SJCRH30 (cell line): Measurements from ENCODE around the gene LRRK1. TPM values are rescaled to one million over a fixed set of nuclear protein-coding genes. Genes with fewer than 3 reads are reported as not detected.

Source experiments
- DNase-seq, 2 experiments: peaks; one replicate each; pipeline ENCODE4 v3.0.0-alpha.2; 2015 to 2020
- H3K27ac ChIP-seq: fragments of 250-450 bp; sonication (Bioruptor Pico); 2 replicates; pipeline ENCODE4 v1.5.1; 2020; ENCODE audit warnings: mild to moderate bottlenecking, moderate library complexity
- H3K27me3 ChIP-seq: fragments of 250-450 bp; sonication (Bioruptor Pico); 2 replicates; pipeline ENCODE4 v1.5.1; 2020; ENCODE audit warnings: mild to moderate bottlenecking, moderate library complexity
- H3K36me3 ChIP-seq: fragments of 250-450 bp; sonication (Bioruptor Pico); 2 replicates; pipeline ENCODE4 v1.5.1; 2020; ENCODE audit warnings: mild to moderate bottlenecking, moderate library complexity
- H3K4me1 ChIP-seq: fragments of 250-450 bp; sonication (Bioruptor Pico); 2 replicates; pipeline ENCODE4 v1.5.1; 2020; ENCODE audit warnings: mild to moderate bottlenecking, moderate library complexity
- H3K4me3 ChIP-seq: fragments of 250-450 bp; sonication (Bioruptor Pico); 2 replicates; pipeline ENCODE4 v1.5.1; 2020; ENCODE audit warnings: mild to moderate bottlenecking, moderate library complexity
- H3K9me3 ChIP-seq: fragments of 250-450 bp; sonication (Bioruptor Pico); replicated peaks from 2 replicates; pipeline ENCODE4 v1.5.1; 2020; ENCODE audit warnings: mild to moderate bottlenecking, moderate library complexity
- total RNA-seq: library from RNA; depleted of rRNA; stranded (reverse); fragments of >200 nt; shearing (Covaris generic); gene quantifications from 2 replicates; pipeline ENCODE4 v1.2.3, GENCODE V29; 2014

The LRRK1 gene
- total RNA-seq, 1 experiment from 2014 or later: 5.8 TPM

DNA sequence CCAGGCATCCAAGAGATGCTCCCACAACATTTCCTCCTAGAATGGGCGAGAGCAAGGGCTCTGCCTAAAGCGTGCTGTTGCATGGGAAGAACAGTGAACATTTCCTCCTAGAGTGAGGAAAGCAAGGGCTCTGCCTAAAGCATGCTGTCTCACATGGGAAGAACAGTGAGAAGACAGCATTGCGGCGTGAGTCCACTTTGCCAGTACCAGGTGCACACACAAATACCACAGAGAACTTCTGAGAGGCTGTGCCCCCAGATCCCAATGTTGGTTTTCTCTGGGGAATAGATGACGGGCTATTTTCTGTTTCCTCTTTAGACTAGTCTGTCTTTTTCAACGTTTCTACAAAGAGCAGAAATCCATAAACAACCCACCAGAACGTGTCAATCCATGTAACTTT lies 142.9 kb downstream of the LRRK1 start:
- no peak overlapping the region for H3K27ac ChIP-seq
- H3K36me3 ChIP-seq: peaks cover 3% of the 10 kb centered on the region
- H3K4me1 ChIP-seq: no peaks in the 10 kb centered on the region
- DNase-seq: no peak
- H3K4me3 ChIP-seq: no peak overlapping the region
- no peaks in the 10 kb centered on the region for H3K9me3 ChIP-seq
- H3K27me3 ChIP-seq: no peaks in the 10 kb centered on the region

DNA sequence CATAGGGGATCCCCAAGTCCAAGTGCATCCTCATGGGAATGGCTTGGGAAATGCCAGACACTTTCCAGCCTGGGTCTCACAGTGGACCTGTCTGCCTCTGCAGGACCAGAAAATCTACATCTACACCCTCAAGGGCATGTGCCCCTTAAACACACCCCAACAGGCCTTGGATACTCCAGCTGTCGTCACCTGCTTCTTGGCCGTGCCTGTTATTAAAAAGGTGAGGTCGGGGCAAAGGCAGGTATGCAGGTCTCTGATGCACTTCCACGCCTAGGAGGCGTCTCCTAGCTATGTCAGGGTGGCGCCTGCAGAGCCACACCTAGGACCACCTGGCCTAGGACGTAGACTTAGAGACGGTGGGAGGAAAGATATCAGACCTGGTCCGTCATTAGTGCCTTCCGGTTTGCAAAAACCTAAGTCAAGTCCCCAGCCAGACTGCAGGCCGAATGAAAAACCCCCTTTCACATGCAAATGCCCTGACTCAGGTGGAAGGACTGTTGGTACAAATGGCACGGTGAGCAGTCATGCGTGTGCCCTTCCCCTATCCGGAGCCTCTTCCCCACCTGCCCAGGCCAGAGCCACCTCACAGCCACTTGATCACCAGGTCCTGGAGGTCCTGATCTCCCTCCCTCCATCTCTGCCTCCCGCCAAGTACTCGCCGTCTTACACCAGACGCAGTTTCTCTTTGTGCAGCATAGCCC lies 143.5 kb downstream of the LRRK1 start:
- H3K27me3 ChIP-seq: no peaks in the 10 kb centered on the region
- H3K36me3 ChIP-seq: peaks cover 3% of the 10 kb centered on the region; the same call in 1 of the 2 replicates
- no peak overlapping the region for H3K27ac ChIP-seq
- H3K4me1 ChIP-seq: no peaks in the 10 kb centered on the region; the same call in 1 of the 2 replicates
- no peaks in the 10 kb centered on the region for H3K9me3 ChIP-seq
- no peak for DNase-seq
- no peak overlapping the region for H3K4me3 ChIP-seq

DNA sequence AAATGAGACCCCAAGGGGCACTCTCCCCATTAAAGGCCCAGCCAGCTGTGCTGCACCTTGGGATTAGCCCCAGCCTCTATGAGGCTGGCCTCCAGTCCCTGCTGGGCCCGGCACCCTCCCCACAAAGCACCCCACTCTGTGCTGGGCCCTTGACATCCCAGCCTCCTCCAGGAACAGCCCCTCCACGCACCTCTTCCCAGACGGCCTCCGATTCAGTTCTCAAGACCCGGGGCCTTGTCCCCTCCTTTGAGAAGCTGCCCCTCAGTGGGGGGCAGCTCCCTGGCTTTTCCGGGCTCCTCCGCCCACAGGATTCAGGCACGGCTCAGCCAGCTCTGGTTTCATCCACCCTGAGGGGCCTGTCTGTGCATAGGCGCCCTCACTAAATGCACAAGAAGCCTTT lies 144.1 kb downstream of the LRRK1 start:
- DNase-seq: no peak

DNA sequence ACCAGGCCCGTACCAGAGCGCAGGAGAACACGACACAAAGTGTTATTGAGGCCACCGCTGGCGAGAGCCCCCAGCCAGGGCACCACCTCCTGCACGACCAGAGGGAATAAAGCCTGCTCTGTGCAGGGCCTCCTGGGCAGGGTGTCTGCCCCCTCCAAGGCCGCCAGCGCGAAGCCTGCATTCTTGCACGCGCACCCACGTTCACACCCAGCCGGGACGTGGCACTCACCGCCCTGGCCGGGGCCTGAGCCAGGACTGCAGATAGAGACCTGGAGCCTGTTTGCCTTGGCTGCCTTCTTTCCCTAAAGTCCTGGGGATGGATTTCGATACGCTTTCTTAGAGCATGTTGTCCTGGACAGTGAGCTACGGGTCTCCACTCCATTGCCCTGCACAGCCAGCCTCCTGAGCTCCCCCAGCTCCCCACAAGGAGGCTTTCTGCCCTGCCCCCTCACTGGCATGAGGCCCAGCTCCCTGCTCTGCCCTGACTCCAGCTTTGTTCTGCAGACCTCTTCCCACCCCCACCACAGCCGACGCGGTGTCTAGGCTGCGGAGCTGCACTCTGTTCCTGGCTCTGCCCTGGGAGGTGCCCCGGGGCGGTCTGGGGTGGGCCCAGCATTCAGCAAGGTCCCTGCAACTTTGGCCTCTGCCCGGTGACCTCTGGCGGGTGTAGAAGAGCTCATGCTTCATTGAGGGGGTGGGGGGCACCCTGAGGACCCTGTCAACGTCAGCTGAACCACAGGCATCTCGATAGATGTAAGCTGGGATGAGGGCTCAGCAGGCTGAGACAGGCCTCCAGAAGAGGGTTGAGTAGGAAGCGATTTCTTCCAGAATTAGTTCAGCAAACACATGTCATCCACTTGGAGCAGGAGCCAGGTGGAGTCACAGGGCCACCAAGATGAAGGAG lies 145.0 kb downstream of the LRRK1 start:
- H3K9me3 ChIP-seq: no peaks in the 10 kb centered on the region
- no peak overlapping the region for H3K27ac ChIP-seq
- peak; percentile 35 to 50 for DNase-seq
- no peaks in the 10 kb centered on the region for H3K27me3 ChIP-seq
- no peak overlapping the region for H3K4me3 ChIP-seq
- peaks cover 3% of the 10 kb centered on the region; the same call in 1 of the 2 replicates for H3K36me3 ChIP-seq
- H3K4me1 ChIP-seq: peaks cover 12% of the 10 kb centered on the region

More for the DNA sequence above, 144.1 kb downstream of the LRRK1 start:
- no peaks in the 10 kb centered on the region for H3K27me3 ChIP-seq
- H3K9me3 ChIP-seq: no peaks in the 10 kb centered on the region
- H3K4me3 ChIP-seq: no peak overlapping the region
- H3K27ac ChIP-seq: no peak overlapping the region
- H3K36me3 ChIP-seq: peaks cover 3% of the 10 kb centered on the region; the same call in 1 of the 2 replicates
- H3K4me1 ChIP-seq: peaks cover 2% of the 10 kb centered on the region; the same call in 1 of the 2 replicates

DNA sequence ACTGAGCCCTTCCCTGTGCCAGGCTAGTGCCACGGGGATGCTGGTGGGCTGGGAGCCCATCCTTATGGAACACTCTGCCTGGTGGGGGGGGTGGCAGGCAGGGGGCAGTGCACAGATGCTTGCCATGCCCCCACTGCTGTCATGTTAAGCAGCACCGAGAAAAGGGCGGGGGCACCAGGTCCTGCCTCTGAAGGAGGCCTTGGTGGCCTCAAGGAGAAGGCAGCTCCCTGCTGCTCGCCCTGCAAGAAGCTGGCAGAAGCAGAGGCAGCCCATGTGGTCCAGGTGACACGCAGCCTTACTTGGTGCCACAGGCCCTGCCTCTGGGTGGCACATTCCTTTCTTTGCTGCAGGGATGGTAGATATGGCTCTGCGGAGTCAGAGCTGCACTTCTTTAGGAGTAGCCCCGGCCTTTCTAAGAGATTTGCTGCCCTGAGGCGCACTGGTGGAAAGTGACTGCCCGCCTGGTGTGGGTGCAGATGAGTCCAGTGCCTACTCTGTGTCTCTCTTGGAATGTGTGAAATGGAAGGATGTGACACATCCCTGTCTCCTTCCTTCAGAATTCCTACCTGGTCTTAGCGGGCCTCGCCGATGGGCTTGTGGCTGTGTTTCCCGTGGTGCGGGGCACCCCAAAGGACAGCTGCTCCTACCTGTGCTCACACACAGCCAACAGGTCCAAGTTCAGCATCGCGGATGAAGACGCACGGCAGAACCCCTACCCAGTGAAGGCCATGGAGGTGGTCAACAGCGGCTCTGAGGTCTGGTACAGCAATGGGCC lies 145.8 kb downstream of the LRRK1 start:
- no peaks in the 10 kb centered on the region for H3K9me3 ChIP-seq
- no peaks in the 10 kb centered on the region for H3K27me3 ChIP-seq
- no peak overlapping the region for H3K27ac ChIP-seq
- no peak for DNase-seq
- no peaks in the 10 kb centered on the region for H3K36me3 ChIP-seq
- no peak overlapping the region for H3K4me3 ChIP-seq
- H3K4me1 ChIP-seq: peaks cover 20% of the 10 kb centered on the region

DNA sequence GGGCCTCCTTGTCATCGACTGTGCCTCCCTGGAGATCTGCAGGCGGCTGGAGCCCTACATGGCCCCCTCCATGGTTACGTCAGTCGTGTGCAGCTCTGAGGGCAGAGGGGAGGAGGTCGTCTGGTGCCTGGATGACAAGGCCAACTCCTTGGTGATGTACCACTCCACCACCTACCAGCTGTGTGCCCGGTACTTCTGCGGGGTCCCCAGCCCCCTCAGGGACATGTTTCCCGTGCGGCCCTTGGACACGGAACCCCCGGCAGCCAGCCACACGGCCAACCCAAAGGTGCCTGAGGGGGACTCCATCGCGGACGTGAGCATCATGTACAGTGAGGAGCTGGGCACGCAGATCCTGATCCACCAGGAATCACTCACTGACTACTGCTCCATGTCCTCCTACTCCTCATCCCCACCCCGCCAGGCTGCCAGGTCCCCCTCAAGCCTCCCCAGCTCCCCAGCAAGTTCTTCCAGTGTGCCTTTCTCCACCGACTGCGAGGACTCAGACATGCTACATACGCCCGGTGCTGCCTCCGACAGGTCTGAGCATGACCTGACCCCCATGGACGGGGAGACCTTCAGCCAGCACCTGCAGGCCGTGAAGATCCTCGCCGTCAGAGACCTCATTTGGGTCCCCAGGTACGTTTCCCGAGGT lies 146.5 kb downstream of the LRRK1 start:
- Histone ChIP-seq H3K4me3 (no peak overlapping the region), H3K27me3 (no peaks in the 10 kb centered on the region), H3K36me3 (no peaks in the 10 kb centered on the region), H3K4me1 (peaks cover 26% of the 10 kb centered on the region), H3K9me3 (no peaks in the 10 kb centered on the region), H3K27ac (no peak overlapping the region)
- no peak for DNase-seq

DNA sequence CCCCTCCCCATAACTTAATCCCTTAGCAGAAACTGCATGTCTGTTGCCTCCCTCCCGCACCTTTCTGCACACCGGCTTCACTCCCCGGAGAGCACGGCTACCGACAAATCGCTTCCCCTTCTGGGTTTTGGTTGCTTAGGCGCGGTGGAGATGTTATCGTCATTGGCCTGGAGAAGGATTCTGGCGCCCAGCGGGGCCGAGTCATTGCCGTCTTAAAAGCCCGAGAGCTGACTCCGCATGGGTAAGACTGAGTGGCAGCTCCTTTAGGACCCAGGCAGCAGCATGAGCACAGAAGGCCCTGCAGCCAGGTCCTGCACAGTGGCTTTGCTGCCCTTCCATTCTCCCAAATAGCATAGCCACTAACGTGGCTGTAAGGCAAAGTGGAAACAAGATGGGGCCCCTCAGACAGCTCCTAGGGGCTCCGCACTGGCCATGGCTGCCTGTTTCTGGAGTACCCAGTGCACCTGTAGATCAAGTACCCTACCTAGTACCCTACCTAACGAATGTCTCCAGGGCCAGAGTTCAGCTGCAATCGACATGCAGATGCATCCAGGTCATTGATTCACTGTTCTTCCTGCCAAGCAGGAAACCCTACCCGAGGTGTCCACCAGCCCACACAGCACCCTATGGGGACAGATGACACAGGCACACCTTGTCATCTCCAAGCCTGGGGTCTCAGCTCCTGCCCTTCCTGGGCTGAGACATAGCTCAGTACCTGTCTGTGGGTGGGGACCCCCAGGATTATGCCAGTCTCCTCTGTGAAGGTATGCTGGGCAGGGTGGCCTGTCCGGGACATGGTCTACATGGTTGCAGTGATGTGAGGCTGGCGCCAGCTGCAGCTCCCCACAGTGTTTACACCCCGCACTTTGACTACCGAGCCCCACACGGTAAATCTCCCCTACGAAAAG lies 147.6 kb downstream of the LRRK1 start:
- no peak overlapping the region for H3K27ac ChIP-seq
- no peaks in the 10 kb centered on the region for H3K36me3 ChIP-seq
- no peaks in the 10 kb centered on the region for H3K9me3 ChIP-seq
- DNase-seq: no peak
- H3K4me1 ChIP-seq: peaks cover 36% of the 10 kb centered on the region
- no peak overlapping the region for H3K4me3 ChIP-seq
- H3K27me3 ChIP-seq: no peaks in the 10 kb centered on the region

DNA sequence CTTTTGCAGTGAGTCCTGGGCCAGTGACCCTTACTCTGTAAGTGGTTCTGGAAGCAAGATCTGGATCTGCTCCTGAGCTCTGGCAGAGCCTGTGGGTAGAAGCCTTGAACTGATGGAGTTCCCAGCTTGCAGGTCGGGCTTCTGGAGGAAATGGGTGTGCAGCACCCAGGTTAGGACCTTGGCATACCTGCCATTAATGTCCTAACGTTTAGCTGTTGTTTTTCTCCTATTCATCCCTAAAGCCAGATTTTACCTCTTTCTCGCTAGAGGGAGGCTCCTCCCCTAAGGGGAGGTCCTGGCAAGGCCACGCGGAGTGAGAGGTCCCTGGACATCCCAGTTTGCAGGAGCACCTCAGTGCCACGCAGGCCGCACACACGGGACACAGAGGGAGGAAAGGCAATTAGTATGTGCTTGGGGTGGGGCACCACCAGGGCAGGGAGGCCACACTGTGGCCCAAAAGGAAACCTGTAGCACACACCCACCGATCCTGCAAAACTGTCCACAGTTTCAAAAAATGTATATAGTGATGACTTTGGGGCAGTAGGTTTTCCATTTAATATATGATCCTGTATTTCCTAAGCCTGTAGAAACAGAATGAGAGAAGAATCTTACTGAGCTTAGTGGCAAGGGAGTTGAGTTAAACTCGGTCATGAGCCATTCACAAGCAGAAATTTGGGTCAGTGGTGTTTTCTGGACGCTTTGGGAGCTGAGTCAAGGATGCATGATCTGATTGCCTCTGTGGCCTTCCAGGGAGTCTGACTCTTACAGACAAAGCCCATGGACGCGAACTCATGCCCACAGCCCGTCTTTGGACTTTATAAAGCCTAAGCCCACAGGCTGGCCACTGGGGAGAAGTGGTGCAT lies 148.7 kb downstream of the LRRK1 start:
- DNase-seq: no peak
- H3K36me3 ChIP-seq: no peaks in the 10 kb centered on the region
- no peaks in the 10 kb centered on the region for H3K9me3 ChIP-seq
- no peak overlapping the region for H3K4me3 ChIP-seq
- peak overlapping the region; percentile 90; the same call in 1 of the 2 replicates for H3K27ac ChIP-seq
- H3K27me3 ChIP-seq: no peaks in the 10 kb centered on the region
- peaks cover 38% of the 10 kb centered on the region for H3K4me1 ChIP-seq

DNA sequence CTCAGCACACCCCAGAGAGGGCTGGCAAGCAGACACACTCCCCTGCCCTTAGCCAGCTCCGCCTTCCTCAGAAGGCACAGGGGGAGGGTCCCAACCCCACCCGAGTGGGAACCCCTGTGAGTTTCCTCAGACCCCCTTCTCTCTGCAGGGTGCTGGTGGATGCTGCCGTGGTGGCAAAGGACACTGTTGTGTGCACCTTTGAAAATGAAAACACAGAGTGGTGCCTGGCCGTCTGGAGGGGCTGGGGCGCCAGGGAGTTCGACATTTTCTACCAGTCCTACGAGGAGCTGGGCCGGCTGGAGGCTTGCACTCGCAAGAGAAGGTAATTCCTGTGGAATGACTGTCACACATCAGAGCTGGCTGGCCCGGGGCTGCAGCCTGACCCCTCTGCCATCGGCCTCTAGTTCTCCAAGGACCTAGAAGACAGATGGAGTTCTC lies 149.4 kb downstream of the LRRK1 start:
- no peak for DNase-seq
- Histone ChIP-seq H3K4me3 (no peak overlapping the region), H3K27me3 (no peaks in the 10 kb centered on the region), H3K4me1 (peaks cover 38% of the 10 kb centered on the region), H3K9me3 (no peaks in the 10 kb centered on the region), H3K27ac (peak overlapping the region; percentile 90), H3K36me3 (no peaks in the 10 kb centered on the region)

DNA sequence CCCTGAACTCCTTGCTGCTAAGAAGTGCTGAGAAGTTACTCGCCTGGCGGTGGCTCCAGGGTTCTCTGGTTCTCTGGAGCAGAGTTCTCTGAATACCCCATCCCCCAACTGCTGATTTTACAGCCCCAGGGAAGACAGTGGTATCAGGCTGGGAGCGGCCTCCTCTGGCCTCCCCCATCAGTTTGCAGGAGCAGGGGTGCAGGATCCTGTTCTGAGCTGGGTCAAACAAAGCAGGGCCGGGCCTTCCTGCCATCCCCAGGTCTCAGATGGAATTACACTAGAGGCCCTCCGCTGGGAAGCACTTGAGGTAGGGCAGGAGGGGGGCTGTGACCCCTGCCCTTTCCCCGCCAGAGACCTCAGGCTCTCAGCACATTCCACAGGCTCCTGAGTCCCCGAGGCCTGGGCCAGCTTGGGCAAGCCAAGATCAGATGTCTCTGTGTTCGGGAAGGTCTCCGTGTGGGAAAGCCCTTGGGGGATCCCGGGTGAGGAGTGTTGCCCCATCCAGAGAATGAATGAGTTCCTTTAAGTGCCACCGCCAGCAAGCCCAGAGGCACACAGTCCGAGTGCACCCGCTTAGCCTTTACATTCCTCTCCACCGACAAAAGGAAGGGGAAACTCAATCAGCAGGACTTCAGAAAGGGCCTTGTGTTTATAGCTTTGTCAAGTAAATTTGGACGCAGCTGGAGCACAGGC lies 149.9 kb downstream of the LRRK1 start:
- Histone ChIP-seq H3K4me1 (peaks cover 38% of the 10 kb centered on the region), H3K27ac (peak overlapping the region; percentile 90), H3K9me3 (no peaks in the 10 kb centered on the region), H3K36me3 (no peaks in the 10 kb centered on the region), H3K4me3 (no peak overlapping the region), H3K27me3 (no peaks in the 10 kb centered on the region)
- peak; percentile 92 to 95 for DNase-seq

DNA sequence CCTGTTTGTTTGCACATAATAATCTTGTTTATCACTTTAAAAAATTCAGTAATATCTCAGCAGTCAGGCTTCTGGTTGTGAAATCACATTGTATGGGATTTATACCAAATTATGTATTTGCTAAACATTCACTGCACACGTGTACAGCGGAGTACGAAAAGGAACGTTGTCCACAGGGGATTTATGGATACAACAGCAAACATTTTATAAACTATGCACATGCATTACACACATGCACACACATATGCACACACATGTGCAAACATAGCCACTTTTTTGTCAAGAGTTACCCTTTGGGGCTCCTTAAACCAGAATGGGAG lies 150.5 kb downstream of the LRRK1 start:
- Histone ChIP-seq H3K27me3 (no peaks in the 10 kb centered on the region), H3K4me1 (peaks cover 38% of the 10 kb centered on the region), H3K36me3 (no peaks in the 10 kb centered on the region), H3K27ac (peak overlapping the region; percentile 90), H3K9me3 (no peaks in the 10 kb centered on the region), H3K4me3 (no peak overlapping the region)
- DNase-seq: no peak

DNA sequence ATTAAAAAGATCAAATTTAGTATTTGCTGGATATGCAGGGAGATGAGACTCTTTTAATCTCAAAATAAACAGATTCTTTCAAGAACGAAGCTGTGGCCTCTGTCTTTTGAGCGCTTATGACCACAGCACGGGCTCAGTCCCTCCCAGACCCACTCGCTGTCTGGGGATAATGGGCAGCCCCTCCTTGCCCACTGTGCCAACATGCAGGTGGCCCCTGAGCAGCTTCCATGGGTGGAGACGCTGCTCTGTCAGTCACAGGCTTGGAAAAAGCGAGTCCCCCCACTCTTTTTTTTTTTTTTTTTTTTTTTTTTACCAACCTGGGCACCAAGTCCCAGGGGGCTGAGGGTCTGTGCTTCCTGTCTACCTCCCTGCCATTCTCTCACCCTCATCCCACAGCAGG lies 150.9 kb downstream of the LRRK1 start:
- peak overlapping the region; percentile 90 for H3K27ac ChIP-seq
- H3K36me3 ChIP-seq: no peaks in the 10 kb centered on the region
- no peaks in the 10 kb centered on the region for H3K9me3 ChIP-seq
- H3K4me3 ChIP-seq: no peak overlapping the region
- peak in 1 of 2 experiments; percentile 17 for DNase-seq
- H3K4me1 ChIP-seq: peaks cover 38% of the 10 kb centered on the region
- H3K27me3 ChIP-seq: no peaks in the 10 kb centered on the region
